CD4-positive, alpha-beta T cell (primary cell): ENCODE results near the gene ATRNL1. TPM values are rescaled to one million over a fixed set of nuclear protein-coding genes. Genes with fewer than 3 reads are reported as not detected.

Experiments used
- ATAC-seq: fragments of 200-7000 bp; cut with Tn5 transposase; one replicate; pipeline ENCODE4 v1.10.0; 2022; ENCODE audit warnings: mild to moderate bottlenecking; ENCODE audit not compliant: poor library complexity
- CTCF ChIA-PET: fragments of 350-600 bp; sonication (Branson Sonifier 250); formaldehyde crosslinking; loops from one replicate; lab custom pipeline; 2021; ENCODE audit warnings: antibody characterized with exemption, inconsistent platforms; lab: Charles Lee
- POLR2A ChIA-PET: fragments of 350-600 bp; sonication (Branson Sonifier 250); formaldehyde crosslinking; loops from one replicate; lab custom pipeline; 2021; ENCODE audit warnings: antibody characterized with exemption, inconsistent platforms; lab: Charles Lee
- DNase-seq, 14 experiments: peaks; one replicate each; pipeline ENCODE4 v3.0.0-alpha.2; 2013 to 2020; ENCODE audit warnings: mixed read lengths in 2 of 14
- H3K27ac ChIP-seq, 2 donors: one replicate each; pipeline versions ENCODE4 v1.5.1 to v1.7.0; 2013; ENCODE audit warnings: low read length in 2 of 2, low read depth in 1 of 2, mild to moderate bottlenecking in 1 of 2
- H3K27me3 ChIP-seq, 2 experiments: 1 replicate in 1 of 2; 2 replicates in 1 of 2; pipeline versions ENCODE4 v1.6.1 to v1.7.0; 2013; ENCODE audit warnings: low read length in 2 of 2, control low read depth in 1 of 2, mild to moderate bottlenecking in 1 of 2, moderate library complexity in 1 of 2; ENCODE audit not compliant: insufficient read depth in 2 of 2, control insufficient read depth in 1 of 2
- H3K36me3 ChIP-seq: one replicate; pipeline ENCODE4 v1.6.1; 2013; ENCODE audit warnings: low read length, control low read depth; ENCODE audit not compliant: insufficient read depth
- H3K4me1 ChIP-seq: one replicate; pipeline ENCODE4 v1.6.1; 2013; ENCODE audit warnings: low read length, control low read depth; ENCODE audit not compliant: insufficient read depth
- H3K4me3 ChIP-seq: one replicate; pipeline ENCODE4 v1.5.1; 2013; ENCODE audit warnings: mild to moderate bottlenecking, low read length, moderate library complexity
- H3K9me3 ChIP-seq, 2 experiments: 1 replicate in 1 of 2; 2 replicates in 1 of 2; pipeline versions ENCODE4 v1.6.1 to v1.7.0; 2013; ENCODE audit warnings: low read length in 2 of 2, mild to moderate bottlenecking in 2 of 2, control low read depth in 1 of 2, moderate library complexity in 1 of 2; ENCODE audit not compliant: control insufficient read depth in 1 of 2, insufficient read depth in 1 of 2
- H3K27ac Mint-ChIP-seq: one replicate; pipeline ENCODE4 v1.8.0; 2020; ENCODE audit warnings: mixed read lengths
- H3K27me3 Mint-ChIP-seq: one replicate; pipeline ENCODE4 v1.8.0; 2021; ENCODE audit warnings: mixed read lengths
- H3K36me3 Mint-ChIP-seq: one replicate; pipeline ENCODE4 v1.8.0; 2021; ENCODE audit warnings: low read depth, mixed read lengths
- H3K4me1 Mint-ChIP-seq: one replicate; pipeline ENCODE4 v1.8.0; 2021; ENCODE audit warnings: low read depth, mixed read lengths
- H3K4me3 Mint-ChIP-seq: one replicate; pipeline ENCODE4 v1.8.0; 2020; ENCODE audit warnings: mild to moderate bottlenecking, mixed read lengths
- H3K9me3 Mint-ChIP-seq: one replicate; pipeline ENCODE4 v1.8.0; 2020; ENCODE audit warnings: mixed read lengths
- intact Hi-C, 2 experiments: fragments of 100-400 bp; cut with DNase I in 1 of 2; cut with micrococcal nuclease in 1 of 2; formaldehyde crosslinking; loops; one replicate each; pipeline versions ENCODE4 v1.15.1 to v1.9.0; 2023 to 2025; cut with DNase I, micrococcal nuclease
- total RNA-seq, 174 experiments: library from RNA in 2 of 174; stranded (reverse) in 2 of 174; gene quantifications; one replicate each; pipeline ENCODE4 v1.2.3 and lab custom pipeline; 2021 to 2026
- TF ChIP-seq, protein P1 (sequence below): fragments of 200-600 bp; IDR thresholded peaks from one replicate; pipeline ENCODE4 v1.8.0; 2022; ENCODE audit warnings: antibody characterized with exemption, mild to moderate bottlenecking

Gene ATRNL1
- total RNA-seq, 2 experiments from 2014 or later = not detected

DNA sequence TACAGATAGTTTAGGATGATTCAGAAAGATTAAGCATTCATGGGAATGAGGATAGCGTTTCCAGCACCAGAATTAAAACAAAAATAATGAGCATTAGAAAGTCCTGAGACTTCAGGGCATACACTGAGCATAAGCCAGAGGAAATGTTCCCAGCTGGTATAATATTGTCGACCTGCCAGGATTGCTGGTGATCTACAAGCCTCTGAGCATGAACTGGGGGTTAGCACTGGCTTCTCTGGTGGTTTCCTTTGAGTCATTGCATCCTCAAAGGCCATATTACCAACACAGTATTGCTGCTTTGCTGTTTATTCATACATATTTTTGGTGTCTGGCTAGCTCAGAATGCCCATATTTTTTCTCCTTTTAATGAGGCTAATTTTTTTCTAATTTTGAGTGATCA, 10.7 kb upstream of the ATRNL1 start:
- ATAC-seq (no peak), DNase-seq (no peak)
- POLR2A ChIA-PET = no interaction called here
- H3K27ac Mint-ChIP-seq = no peak overlapping the region
- no peak overlapping the region for H3K4me3 Mint-ChIP-seq
- H3K9me3 Mint-ChIP-seq = peaks cover 4% of the 10 kb centered on the region
- no peaks in the 10 kb centered on the region for H3K4me1 Mint-ChIP-seq
- H3K36me3 Mint-ChIP-seq = no peaks in the 10 kb centered on the region
- no peaks in the 10 kb centered on the region for H3K27me3 ChIP-seq
- no peaks in the 10 kb centered on the region for H3K4me1 ChIP-seq
- TF ChIP-seq, protein P1, sequence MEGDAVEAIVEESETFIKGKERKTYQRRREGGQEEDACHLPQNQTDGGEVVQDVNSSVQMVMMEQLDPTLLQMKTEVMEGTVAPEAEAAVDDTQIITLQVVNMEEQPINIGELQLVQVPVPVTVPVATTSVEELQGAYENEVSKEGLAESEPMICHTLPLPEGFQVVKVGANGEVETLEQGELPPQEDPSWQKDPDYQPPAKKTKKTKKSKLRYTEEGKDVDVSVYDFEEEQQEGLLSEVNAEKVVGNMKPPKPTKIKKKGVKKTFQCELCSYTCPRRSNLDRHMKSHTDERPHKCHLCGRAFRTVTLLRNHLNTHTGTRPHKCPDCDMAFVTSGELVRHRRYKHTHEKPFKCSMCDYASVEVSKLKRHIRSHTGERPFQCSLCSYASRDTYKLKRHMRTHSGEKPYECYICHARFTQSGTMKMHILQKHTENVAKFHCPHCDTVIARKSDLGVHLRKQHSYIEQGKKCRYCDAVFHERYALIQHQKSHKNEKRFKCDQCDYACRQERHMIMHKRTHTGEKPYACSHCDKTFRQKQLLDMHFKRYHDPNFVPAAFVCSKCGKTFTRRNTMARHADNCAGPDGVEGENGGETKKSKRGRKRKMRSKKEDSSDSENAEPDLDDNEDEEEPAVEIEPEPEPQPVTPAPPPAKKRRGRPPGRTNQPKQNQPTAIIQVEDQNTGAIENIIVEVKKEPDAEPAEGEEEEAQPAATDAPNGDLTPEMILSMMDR = no peak
- no peak overlapping the region for H3K27ac ChIP-seq
- intact Hi-C loops = loop anchor here in 1 of 2 experiments (10.0 kb wide), 1 partner anchor 1542 kb away; the partner anchor contains the start of gene PNLIPRP2
- H3K27me3 Mint-ChIP-seq = peaks cover 22% of the 10 kb centered on the region
- CTCF ChIA-PET = no interaction called here
- H3K4me3 ChIP-seq = no peak overlapping the region
- H3K36me3 ChIP-seq = no peaks in the 10 kb centered on the region
- peaks cover 0 to 11% of the 10 kb centered on the region in 2 experiments for H3K9me3 ChIP-seq

GRCh38 chr10:115084277-115084850, 8.8 kb upstream of the ATRNL1 start:
- Histone ChIP-seq H3K4me1 (no peaks in the 10 kb centered on the region), H3K4me3 (no peak overlapping the region), H3K27me3 (peaks cover 0 to under 1% of the 10 kb centered on the region in 2 experiments), H3K27ac (no peak overlapping the region), H3K9me3 (peaks cover 0 to 9% of the 10 kb centered on the region in 2 experiments), H3K36me3 (no peaks in the 10 kb centered on the region)
- TF ChIP-seq, protein P1 = no peak
- ATAC-seq (no peak), DNase-seq (no peak)
- POLR2A ChIA-PET = no interaction called here
- Mint-ChIP-seq H3K27me3 (peaks cover 26% of the 10 kb centered on the region), H3K9me3 (peaks cover 2% of the 10 kb centered on the region), H3K4me1 (no peaks in the 10 kb centered on the region), H3K36me3 (no peaks in the 10 kb centered on the region), H3K27ac (no peak overlapping the region), H3K4me3 (no peak overlapping the region)
- CTCF ChIA-PET = no interaction called here
- intact Hi-C loops = loop anchor here in 1 of 2 experiments (10.0 kb wide), 1 partner anchor 1540 kb away; the partner anchor contains the start of gene PNLIPRP2

- ChIA-PET CTCF (no interaction called here), POLR2A (no interaction called here)
- peaks cover 60% of the 10 kb centered on the region for H3K27me3 Mint-ChIP-seq
- no peak for ATAC-seq
- peak overlapping the region; percentile 44 for H3K4me3 Mint-ChIP-seq
- no peak overlapping the region for H3K27ac ChIP-seq
- H3K27me3 ChIP-seq = peaks cover 18 to 43% of the 10 kb centered on the region in 2 experiments
- H3K36me3 ChIP-seq = no peaks in the 10 kb centered on the region
- no peaks in the 10 kb centered on the region for H3K36me3 Mint-ChIP-seq
- peaks cover 10% of the 10 kb centered on the region for H3K4me1 Mint-ChIP-seq
- peaks cover 12% of the 10 kb centered on the region for H3K4me1 ChIP-seq
- DNase-seq = no peak
- H3K9me3 ChIP-seq = peaks cover 0 to 5% of the 10 kb centered on the region in 2 experiments
- TF ChIP-seq, protein P1 = no peak
- intact Hi-C loops = no loop called here
- no peak overlapping the region for H3K27ac Mint-ChIP-seq
- no peaks in the 10 kb centered on the region for H3K9me3 Mint-ChIP-seq
- H3K4me3 ChIP-seq = no peak overlapping the region
Observed at GRCh38 chr10:115091161-115091560, 2.0 kb upstream of the ATRNL1 start.
